Measurements from ENCODE around the gene KDSR. TPM values are rescaled to one million over a fixed set of nuclear protein-coding genes. Genes with fewer than 3 reads are reported as not detected.

KDSR gene, protein sequence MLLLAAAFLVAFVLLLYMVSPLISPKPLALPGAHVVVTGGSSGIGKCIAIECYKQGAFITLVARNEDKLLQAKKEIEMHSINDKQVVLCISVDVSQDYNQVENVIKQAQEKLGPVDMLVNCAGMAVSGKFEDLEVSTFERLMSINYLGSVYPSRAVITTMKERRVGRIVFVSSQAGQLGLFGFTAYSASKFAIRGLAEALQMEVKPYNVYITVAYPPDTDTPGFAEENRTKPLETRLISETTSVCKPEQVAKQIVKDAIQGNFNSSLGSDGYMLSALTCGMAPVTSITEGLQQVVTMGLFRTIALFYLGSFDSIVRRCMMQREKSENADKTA
- total RNA-seq, result 15.3 TPM

DNA sequence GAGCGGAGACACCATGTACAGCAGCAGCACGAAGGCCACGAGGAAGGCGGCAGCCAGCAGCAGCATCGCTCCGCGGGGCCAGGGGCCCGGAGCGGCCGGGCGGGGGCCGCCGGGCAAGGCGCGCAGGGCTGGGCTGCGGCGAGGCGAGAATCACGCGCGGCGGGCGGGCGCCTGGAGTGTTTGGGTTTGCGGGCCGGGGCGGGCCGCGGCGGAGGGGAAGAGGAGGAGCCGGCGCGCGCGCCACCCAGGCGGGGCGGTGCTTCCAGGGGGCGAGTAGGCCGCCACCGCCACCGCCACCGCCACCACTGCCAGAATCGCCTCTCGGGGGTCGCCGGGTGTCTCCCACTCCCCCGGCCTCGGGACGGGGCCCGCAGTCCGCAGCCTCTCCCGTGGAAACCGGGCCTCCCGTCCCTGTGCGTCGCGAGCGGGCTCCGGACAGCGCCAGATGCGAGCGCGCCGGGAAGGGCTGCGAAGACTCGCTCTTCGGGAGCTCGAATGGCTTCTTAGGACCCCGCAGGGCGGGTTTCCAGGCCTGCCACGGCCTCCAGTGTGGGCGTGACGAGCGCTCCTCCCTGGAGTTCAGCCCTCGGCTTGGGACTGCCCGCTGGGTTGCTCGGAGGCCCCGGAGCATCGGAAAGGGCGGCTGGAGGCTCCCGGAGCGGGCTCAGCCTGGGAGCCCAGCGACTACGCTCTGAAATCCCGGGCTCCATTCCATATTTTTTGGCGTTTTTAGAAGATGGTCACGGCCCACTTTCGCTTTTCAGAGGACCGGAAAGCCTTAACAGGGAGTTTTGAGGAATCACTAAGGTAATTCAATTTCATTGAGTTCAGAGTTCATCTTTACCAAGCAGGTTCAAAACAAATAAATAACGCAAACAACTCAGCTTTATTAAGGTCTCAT is at the start of gene KDSR:
Gene KDSR, minus strand, starts transcription at position 154 of the 901 bp plus-strand sequence. Its CDS starts 88 bp downstream, at position 66.

DNA sequence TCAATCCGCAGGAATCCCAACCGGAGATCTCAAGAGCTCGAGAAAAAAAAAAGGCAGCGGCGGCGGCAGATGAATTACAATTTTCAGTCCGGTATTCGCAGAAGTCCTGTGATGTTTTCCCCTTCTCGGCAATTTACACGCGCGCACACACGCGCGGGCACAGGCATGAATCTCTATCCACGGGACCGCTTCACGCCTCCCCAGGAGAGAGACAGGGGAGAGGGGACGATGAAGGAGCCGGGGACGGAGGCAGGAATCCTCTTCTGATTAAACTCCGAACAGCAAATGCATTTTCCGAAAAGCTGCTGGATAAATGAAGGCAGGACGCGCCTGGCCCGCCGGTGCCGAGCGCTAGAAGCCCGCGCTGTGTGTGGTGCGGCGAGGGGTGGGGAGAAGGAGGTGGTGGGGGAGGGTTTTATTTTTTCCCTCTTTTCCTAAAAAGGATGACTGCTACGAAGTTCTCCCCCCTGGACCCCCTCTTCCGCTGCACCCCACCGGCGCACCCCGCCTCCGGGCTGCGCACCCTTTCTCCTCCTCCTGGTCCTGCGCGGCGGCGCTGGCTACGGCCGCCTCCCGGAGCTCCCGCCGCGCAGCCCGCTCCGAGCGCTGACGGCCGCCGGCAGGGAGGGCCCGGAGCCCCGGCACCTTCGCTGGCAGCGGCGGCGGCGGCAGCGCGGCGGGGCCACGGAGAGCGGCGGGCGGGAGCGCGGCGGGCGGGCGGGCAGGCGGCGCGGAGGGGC is 47.5 kb downstream of the KDSR start, which contains the start of gene BCL2:
Gene BCL2, minus strand, starts transcription at position 387 of the 740 bp plus-strand sequence.

Other genes starting within 250 kb of the KDSR start
- 49.1 TPM for gene BCL2, start 47.4 kb downstream of the KDSR start, total RNA-seq
- 32.6 TPM for gene VPS4B, start 55.3 kb upstream of the KDSR start, total RNA-seq
- gene SERPINB5, start 109.8 kb upstream of the KDSR start, total RNA-seq, result not detected
- gene SERPINB12, start 175.2 kb upstream of the KDSR start, total RNA-seq, result not detected
- not detected for gene SERPINB13, start 220.1 kb upstream of the KDSR start, total RNA-seq